Measurements from ENCODE around the gene ATAD3A.
"Not testable (repeated sequence)": the region's sequence is repeated elsewhere in the genome, so short reads cannot be mapped to it uniquely, and the experiment has no call there.

- not testable (repeated sequence) for TF ChIP-seq ZNF274 (IDR thresholded peaks at IDR 0.05; ENCODE audit: low read depth, low read length); SUZ12 (IDR thresholded peaks at IDR 0.05; ENCODE audit: extremely low read depth, insufficient read depth, insufficient read length)
Observed at GRCh38 chr1:1513675-1514074, 1.7 kb downstream of the ATAD3A start.

All from NT2/D1 (cell line).